Panc1 (cell line): Measurements from ENCODE around the gene FHAD1.

Experiments used
- POLR2AphosphoS5 ChIP-seq: IDR thresholded peaks from 2 replicates; pipeline ENCODE4 v1.6.1; 2012; ENCODE audit warnings: mild to moderate bottlenecking, low read depth, low read length, moderate library complexity
- TF ChIP-seq, protein P1 (sequence below): fragments of 450-650 bp; IDR thresholded peaks from 2 replicates; pipeline ENCODE4 v1.5.1; 2017; ENCODE audit warnings: mild to moderate bottlenecking

DNA sequence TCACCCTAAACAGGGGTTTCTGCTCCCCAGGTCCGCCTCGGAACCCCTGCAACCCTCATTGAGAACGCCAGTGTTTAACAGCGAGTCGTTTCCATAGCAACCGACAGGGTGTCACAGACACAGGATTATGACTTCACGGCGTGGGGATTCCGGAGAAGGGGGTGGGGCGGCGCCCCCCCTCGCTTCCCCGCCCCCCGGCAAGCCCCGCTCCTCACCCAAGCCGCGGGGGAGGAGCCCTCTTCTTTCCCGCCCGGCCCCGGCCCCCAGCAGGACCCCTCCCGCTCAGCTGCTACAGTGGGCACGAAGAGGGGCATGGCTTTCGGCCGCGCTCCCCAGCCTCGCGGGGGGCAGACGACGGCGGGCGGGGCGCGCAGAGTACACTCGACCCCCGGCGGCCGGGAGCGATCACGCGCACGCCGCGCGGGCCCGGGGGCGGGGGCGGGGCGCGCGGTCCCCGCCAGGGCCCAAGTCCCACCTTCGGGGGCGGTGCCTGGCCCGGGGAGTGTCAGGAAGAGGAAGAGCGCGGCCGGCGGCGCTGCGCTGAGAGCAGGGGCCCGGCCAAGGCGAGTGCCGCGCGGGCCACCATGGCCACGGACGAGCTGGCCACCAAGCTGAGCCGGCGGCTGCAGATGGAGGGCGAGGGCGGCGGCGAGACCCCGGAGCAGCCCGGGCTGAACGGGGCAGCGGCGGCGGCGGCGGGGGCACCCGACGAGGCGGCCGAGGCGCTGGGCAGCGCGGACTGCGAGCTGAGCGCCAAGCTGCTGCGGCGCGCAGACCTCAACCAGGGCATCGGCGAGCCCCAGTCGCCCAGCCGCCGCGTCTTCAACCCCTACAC lies 162.6 kb downstream of the FHAD1 start, which contains the start of gene EFHD2:
- TF ChIP-seq, protein P1, sequence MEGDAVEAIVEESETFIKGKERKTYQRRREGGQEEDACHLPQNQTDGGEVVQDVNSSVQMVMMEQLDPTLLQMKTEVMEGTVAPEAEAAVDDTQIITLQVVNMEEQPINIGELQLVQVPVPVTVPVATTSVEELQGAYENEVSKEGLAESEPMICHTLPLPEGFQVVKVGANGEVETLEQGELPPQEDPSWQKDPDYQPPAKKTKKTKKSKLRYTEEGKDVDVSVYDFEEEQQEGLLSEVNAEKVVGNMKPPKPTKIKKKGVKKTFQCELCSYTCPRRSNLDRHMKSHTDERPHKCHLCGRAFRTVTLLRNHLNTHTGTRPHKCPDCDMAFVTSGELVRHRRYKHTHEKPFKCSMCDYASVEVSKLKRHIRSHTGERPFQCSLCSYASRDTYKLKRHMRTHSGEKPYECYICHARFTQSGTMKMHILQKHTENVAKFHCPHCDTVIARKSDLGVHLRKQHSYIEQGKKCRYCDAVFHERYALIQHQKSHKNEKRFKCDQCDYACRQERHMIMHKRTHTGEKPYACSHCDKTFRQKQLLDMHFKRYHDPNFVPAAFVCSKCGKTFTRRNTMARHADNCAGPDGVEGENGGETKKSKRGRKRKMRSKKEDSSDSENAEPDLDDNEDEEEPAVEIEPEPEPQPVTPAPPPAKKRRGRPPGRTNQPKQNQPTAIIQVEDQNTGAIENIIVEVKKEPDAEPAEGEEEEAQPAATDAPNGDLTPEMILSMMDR, result no peak
- peak; percentile 62 for TF ChIP-seq POLR2AphosphoS5
